ENCODE measurements around the gene STK39. TPM values are rescaled to one million over a fixed set of nuclear protein-coding genes. Genes with fewer than 3 reads are reported as not detected.

STK39 gene
- total and polyA plus RNA-seq, 9 of the 15 experiments (the other 6 are each of a cell fraction or from before 2014, with no cell fraction given): 0.19 to 0.76 (median 0.51) TPM

DNA sequence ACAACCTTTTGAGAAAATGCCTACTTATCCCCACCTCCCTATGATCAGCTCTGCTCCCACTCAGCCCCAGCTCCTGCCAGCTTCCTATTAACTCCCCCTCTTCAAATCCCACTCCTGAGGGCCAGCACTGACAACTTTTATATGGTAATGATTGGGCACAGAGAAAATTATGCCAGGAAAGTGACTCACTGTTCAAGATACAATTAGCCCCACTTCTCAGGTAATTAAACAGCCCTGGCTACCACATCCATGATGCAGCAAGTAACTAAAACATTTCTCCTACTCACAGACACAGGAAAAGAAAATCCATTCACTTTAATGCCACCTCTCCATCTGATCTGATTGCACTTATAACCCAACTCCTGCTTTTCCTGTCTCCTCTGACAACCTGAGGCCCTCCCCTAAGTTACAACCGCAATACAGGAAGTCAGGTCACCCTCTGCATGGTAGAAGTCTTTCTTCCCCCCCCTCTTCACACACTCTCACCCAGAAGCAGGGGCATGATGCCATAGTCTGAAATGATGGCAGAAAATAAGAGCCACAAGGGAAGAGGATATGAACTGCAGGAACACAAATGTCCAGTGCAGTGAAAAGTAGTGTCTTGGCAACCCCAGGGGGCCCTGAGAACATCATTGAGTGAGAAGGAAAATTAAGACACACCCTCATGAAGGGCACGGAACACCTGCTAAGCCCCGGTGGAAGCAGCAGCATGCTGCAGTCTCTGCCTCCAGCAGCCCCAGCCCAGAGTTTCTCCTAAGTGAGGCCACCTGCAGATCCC, 54.4 kb downstream of the STK39 start (continued):
- TF ChIP-seq, protein P1, sequence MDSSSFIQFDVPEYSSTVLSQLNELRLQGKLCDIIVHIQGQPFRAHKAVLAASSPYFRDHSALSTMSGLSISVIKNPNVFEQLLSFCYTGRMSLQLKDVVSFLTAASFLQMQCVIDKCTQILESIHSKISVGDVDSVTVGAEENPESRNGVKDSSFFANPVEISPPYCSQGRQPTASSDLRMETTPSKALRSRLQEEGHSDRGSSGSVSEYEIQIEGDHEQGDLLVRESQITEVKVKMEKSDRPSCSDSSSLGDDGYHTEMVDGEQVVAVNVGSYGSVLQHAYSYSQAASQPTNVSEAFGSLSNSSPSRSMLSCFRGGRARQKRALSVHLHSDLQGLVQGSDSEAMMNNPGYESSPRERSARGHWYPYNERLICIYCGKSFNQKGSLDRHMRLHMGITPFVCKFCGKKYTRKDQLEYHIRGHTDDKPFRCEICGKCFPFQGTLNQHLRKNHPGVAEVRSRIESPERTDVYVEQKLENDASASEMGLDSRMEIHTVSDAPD (CRISPR knock-in tag; IDR thresholded peaks at IDR 0.05): no peak
- TF ChIP-seq SMARCC2 (IDR thresholded peaks at IDR 0.05; ENCODE audit: low read depth) (no peak), NFYB (IDR thresholded peaks at IDR 0.05; ENCODE audit: extremely low read depth, insufficient read length) (no peak), ILK (tag; IDR thresholded peaks at IDR 0.05; ENCODE audit: borderline replicate concordance, low read depth) (no peak), HDAC1 (IDR thresholded peaks at IDR 0.05) (no peak), ARID1B (IDR thresholded peaks at IDR 0.05) (no peak), C11orf30 (IDR thresholded peaks at IDR 0.05; ENCODE audit: low read depth) (no peak), L3MBTL2 (IDR thresholded peaks at IDR 0.05) (no peak), ZNF384 (IDR thresholded peaks at IDR 0.05; ENCODE audit: low read depth, low read length) (no peak), ZNF232 (CRISPR knock-in tag; IDR thresholded peaks at IDR 0.05) (no peak), FOXK1 (CRISPR knock-in tag; IDR thresholded peaks at IDR 0.05; ENCODE audit: borderline replicate concordance) (no peak)
- TF ChIP-seq, protein P2, sequence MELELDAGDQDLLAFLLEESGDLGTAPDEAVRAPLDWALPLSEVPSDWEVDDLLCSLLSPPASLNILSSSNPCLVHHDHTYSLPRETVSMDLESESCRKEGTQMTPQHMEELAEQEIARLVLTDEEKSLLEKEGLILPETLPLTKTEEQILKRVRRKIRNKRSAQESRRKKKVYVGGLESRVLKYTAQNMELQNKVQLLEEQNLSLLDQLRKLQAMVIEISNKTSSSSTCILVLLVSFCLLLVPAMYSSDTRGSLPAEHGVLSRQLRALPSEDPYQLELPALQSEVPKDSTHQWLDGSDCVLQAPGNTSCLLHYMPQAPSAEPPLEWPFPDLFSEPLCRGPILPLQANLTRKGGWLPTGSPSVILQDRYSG (tag; conservative IDR thresholded peaks at IDR 0.05; ENCODE audit: low read depth): no peak
- TF ChIP-seq, protein P3, sequence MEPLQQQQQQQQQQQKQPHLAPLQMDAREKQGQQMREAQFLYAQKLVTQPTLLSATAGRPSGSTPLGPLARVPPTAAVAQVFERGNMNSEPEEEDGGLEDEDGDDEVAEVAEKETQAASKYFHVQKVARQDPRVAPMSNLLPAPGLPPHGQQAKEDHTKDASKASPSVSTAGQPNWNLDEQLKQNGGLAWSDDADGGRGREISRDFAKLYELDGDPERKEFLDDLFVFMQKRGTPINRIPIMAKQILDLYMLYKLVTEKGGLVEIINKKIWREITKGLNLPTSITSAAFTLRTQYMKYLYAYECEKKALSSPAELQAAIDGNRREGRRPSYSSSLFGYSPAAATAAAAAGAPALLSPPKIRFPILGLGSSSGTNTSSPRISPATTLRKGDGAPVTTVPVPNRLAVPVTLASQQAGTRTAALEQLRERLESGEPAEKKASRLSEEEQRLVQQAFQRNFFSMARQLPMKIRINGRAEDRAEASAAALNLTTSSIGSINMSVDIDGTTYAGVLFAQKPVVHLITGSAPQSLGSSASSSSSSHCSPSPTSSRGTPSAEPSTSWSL (CRISPR knock-in tag; IDR thresholded peaks at IDR 0.05; ENCODE audit: borderline replicate concordance): no peak
- TF ChIP-seq, protein P4, sequence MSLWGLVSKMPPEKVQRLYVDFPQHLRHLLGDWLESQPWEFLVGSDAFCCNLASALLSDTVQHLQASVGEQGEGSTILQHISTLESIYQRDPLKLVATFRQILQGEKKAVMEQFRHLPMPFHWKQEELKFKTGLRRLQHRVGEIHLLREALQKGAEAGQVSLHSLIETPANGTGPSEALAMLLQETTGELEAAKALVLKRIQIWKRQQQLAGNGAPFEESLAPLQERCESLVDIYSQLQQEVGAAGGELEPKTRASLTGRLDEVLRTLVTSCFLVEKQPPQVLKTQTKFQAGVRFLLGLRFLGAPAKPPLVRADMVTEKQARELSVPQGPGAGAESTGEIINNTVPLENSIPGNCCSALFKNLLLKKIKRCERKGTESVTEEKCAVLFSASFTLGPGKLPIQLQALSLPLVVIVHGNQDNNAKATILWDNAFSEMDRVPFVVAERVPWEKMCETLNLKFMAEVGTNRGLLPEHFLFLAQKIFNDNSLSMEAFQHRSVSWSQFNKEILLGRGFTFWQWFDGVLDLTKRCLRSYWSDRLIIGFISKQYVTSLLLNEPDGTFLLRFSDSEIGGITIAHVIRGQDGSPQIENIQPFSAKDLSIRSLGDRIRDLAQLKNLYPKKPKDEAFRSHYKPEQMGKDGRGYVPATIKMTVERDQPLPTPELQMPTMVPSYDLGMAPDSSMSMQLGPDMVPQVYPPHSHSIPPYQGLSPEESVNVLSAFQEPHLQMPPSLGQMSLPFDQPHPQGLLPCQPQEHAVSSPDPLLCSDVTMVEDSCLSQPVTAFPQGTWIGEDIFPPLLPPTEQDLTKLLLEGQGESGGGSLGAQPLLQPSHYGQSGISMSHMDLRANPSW (CRISPR knock-in tag; IDR thresholded peaks at IDR 0.05): no peak

Data from K562 (cell line).